Prostate gland (tissue), 2 donors: ENCODE data around the gene ECHS1.

Experiments
- POLR2AphosphoS5 ChIP-seq: sonication (generic); formaldehyde crosslinking; IDR thresholded peaks from one replicate; pipeline ENCODE4 v1.6.1; 2017; ENCODE audit warnings: antibody characterized with exemption
- TF ChIP-seq, protein P1 (sequence below), 4 experiments: fragments of 200-600 bp in 2 of 4; fragments of 450-650 bp in 2 of 4; sonication (generic) in 2 of 4; IDR thresholded peaks; 1 replicate in 3 of 4; 2 replicates in 1 of 4; pipeline ENCODE4 v1.5.1; 2016 to 2019; ENCODE audit warnings: antibody characterized with exemption in 4 of 4, mild to moderate bottlenecking in 2 of 4, moderate library complexity in 2 of 4

DNA sequence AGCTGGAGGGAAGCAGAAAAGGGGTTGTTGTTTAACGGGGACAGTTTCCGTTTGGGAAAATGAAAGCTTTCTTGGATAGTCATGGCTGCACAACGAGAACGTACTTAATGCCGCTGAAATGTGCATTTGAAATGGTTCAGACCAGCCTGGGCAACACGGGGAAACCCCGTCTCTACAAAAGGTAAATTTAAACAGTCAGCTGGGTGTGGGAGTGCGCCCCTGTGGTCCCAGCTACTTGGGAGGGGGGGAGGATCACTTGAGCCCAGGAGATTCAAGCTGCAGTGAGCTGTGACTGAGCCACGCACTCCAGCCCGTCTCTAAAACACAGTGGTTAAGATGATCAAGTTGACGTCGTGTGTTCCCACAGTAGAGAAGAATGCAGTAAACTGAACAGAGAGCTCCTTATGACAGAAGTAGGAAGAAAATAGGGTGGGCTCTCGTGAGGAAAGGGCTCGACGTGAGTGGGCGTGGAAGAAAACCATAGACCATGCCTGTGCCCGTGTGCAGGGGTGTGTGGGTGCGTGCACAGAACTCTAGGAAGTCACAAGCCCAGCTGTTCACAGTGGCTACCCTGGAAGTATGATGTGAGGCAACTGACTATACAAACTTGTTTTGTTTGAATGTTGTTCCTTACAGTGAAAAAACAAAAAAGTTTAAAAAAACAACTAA lies 11.2 kb downstream of the ECHS1 start:
- TF ChIP-seq, protein P1, sequence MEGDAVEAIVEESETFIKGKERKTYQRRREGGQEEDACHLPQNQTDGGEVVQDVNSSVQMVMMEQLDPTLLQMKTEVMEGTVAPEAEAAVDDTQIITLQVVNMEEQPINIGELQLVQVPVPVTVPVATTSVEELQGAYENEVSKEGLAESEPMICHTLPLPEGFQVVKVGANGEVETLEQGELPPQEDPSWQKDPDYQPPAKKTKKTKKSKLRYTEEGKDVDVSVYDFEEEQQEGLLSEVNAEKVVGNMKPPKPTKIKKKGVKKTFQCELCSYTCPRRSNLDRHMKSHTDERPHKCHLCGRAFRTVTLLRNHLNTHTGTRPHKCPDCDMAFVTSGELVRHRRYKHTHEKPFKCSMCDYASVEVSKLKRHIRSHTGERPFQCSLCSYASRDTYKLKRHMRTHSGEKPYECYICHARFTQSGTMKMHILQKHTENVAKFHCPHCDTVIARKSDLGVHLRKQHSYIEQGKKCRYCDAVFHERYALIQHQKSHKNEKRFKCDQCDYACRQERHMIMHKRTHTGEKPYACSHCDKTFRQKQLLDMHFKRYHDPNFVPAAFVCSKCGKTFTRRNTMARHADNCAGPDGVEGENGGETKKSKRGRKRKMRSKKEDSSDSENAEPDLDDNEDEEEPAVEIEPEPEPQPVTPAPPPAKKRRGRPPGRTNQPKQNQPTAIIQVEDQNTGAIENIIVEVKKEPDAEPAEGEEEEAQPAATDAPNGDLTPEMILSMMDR (IDR thresholded peaks at IDR 0.05) = no peak
- no peak for TF ChIP-seq POLR2AphosphoS5
